ENCODE results near the gene KCNT1.

The KCNT1 gene

GRCh38 chr9:135815830-135816650 lies 114.1 kb downstream of the KCNT1 start:
- DNase-seq (ENCODE audit: extremely low read depth in 1 of 2, low read depth in 1 of 2): no peak

DNA sequence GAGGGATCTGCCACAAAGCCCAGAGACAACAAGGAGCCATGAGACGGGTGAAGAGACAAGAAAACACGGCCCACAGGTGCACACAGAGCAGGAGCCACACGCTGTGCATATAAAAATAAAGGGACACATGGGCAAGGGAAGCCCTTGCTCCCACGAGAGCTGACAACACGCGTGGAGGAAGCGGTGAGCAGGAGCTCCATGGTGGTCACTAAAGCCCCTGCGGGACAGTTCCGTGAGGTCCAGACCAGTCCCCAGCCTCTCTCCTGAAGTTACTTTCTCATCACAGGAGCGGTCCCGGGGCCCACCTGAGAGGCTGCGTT lies 114.6 kb downstream of the KCNT1 start:
- no peak for DNase-seq (ENCODE audit: extremely low read depth in 1 of 2, low read depth in 1 of 2)

- no peak for DNase-seq (ENCODE audit: extremely low read depth in 1 of 2, low read depth in 1 of 2)
Measured at GRCh38 chr9:135817951-135818717, 116.1 kb downstream of the KCNT1 start.

DNA sequence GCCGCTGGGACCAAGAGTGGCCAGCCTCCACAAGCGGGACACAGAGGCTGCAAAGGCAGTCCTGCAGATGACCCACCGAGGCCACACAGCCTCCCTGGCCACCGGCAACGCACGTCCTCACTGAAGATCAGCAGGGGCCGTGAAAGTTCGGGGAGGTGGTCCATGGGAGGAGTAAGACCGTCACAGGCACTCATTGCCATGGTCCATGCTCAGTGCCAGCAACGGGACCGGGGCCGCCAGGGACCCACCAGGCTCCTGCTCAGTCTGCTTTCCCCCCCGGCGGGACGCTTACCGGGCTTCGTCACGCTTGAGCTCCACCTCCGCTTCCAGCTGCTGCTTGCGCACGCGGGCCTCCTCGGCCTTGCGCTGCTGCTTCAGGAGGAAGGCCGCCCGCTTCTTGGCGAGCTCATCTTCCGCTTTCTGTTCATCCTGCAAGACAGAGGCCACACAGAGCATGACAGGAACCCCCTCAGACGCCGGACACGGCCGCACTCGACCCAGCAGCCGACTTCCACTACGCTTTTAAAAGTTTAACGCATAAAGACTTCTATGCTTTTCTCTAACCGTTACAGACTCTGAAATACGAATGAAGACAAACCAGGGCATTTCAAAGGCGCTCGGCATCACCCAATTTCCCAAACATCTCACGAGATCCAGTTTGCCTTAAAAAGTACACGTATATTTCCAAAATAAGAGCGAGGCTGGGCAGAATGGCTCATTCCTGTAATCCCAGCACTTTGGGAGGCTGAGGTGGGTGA lies 116.9 kb downstream of the KCNT1 start:
- no peak for DNase-seq (ENCODE audit: extremely low read depth in 1 of 2, low read depth in 1 of 2)

DNA sequence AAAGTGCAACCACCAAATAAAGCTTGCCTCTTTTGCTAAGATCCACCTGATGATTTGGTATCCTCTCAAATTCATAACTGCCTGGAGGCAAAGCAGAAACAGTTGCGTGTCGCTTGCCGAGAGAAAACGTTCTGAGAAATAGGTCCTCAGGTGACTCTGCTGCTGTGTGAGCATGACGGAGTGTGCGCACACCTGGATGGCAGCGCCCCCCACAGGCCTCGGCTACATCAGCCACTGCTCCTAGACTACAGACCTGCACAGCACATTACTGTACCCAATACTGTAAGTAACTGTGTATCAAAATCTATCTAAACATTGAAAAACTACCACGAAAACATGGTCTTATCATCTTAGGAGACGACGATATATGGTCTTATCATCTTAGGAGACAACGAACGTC lies 117.9 kb downstream of the KCNT1 start:
- DNase-seq (ENCODE audit: extremely low read depth in 1 of 2, low read depth in 1 of 2): no peak

- no peak for DNase-seq (ENCODE audit: extremely low read depth in 1 of 2, low read depth in 1 of 2)
Measured at GRCh38 chr9:135820661-135821060, 118.7 kb downstream of the KCNT1 start.

DNA sequence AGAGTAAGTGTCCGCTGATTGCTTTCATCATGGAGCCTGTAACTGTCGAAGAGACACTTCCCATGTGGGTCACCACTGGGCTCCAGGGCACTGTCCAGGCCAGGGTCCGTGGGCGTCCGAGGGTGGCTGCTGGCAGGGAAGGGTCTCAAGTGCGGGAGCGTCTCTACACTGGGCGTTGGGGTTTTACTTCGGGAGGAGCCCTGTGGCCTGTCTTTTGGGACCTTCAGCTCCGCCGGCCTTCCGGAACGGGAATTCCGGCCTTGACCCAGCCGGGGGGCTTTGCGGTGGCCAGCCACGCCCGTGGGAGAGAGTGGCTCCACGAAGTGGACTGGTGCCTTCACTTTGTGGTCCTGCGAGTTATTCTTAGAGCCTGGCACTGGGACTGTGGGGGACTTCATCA lies 119.1 kb downstream of the KCNT1 start:
- no peak for DNase-seq (ENCODE audit: extremely low read depth in 1 of 2, low read depth in 1 of 2)

GRCh38 chr9:135821733-135822373 lies 119.9 kb downstream of the KCNT1 start:
- no peak for DNase-seq (ENCODE audit: extremely low read depth in 1 of 2, low read depth in 1 of 2)

- DNase-seq (ENCODE audit: extremely low read depth in 1 of 2, low read depth in 1 of 2): no peak
Measured at GRCh38 chr9:135822374-135822755, 120.4 kb downstream of the KCNT1 start.

DNA sequence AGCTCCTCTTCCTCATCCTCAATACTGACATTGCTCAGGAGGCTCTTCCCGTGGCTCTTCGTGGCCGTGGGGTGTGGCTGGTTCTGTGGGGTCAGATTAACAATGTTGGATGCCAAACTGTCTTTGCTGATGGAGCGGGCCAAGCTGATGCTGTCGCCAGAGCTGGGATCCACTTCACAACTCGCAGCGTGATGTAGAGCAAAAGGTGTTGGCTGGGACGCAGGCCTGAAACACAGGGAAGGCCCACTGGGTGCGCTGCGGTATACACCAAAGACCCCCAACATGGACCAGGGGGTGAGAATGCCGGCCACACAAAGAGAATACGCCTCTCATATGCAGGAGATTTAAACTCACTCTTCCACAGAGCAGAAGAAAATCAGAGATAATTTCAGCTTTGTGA lies 121.1 kb downstream of the KCNT1 start:
- DNase-seq (ENCODE audit: extremely low read depth in 1 of 2, low read depth in 1 of 2): no peak

DNA sequence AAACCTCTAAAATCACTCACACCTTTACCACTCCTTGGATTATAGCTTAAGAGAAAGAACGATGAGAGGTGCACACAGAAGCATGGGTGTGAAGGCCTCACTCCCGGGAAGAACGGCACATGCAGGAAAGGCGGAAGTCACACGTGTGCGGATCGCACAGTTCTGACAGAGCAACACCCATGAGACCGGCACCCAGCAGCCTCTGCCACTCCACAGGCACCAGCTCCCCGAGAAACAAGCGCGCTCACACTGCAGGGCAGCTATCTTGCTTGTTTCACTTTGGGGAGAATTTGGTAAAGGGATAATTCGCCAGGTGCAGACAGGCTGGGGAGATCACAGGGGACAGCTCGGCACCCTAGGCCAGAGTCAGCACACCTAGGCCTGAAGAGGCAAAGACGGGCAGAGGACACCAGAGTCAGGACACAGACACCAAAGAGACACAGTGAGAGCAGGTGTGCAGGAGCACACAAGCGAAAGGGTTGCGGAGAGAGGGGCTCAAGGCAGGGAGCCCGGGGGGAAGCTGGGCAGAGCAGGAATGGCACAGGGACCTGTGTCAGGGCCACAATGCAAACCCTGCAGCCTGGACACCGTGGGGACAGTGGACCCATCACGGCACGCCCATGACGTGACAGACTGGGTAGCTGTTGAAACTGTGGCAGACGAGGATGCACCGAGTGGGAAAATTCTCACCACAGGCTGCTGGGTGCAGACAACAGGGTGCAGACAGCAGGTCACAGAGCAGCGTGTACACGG lies 123.6 kb downstream of the KCNT1 start:
- DNase-seq (ENCODE audit: extremely low read depth in 1 of 2, low read depth in 1 of 2): no peak

GRCh38 chr9:135826188-135826545 lies 124.2 kb downstream of the KCNT1 start:
- no peak for DNase-seq (ENCODE audit: extremely low read depth in 1 of 2, low read depth in 1 of 2)

- no peak for DNase-seq (ENCODE audit: extremely low read depth in 1 of 2, low read depth in 1 of 2)
Measured at GRCh38 chr9:135827301-135827700, 125.3 kb downstream of the KCNT1 start.

DNA sequence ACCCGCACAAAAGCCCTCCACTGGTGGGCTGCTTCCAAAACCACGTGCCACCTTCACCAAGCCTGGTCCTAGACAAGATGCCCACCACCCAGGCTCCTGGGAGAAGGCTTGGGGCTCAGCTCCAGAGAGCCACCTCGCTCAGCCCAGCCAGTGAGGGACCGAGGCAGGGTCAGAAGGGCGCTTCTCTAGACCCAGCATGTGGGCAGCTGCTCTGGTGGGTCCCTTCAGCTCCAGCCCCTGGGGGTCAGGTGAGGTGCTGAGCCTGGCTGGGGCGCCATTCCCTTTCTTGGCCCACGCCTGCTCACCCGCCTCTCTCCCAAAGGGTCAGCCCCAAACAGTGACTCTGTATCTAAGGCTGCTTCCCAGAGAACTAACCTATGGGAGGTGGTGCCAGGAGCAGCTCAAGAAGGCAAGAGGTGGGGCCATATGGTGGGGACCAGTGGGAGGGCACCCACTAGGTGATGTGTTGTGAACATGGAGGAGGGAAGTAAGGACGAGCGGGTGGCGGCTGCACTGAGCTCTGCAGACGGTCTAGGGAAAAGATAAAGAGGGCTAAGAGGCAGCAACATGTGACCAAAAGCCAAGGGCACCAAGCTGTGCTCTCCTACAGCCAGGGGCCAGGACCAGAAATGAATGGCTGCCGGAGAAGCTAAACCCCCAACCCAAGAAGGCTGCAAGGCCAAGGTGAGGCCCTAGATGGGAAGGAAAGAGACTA lies 126.0 kb downstream of the KCNT1 start:
- no peak for DNase-seq (ENCODE audit: extremely low read depth in 1 of 2, low read depth in 1 of 2)

GRCh38 chr9:135828656-135829055 lies 126.7 kb downstream of the KCNT1 start:
- no peak for DNase-seq (ENCODE audit: extremely low read depth in 1 of 2, low read depth in 1 of 2)

GRCh38 chr9:135830496-135830895 lies 128.5 kb downstream of the KCNT1 start:
- DNase-seq (ENCODE audit: extremely low read depth in 1 of 2, low read depth in 1 of 2): no peak

DNA sequence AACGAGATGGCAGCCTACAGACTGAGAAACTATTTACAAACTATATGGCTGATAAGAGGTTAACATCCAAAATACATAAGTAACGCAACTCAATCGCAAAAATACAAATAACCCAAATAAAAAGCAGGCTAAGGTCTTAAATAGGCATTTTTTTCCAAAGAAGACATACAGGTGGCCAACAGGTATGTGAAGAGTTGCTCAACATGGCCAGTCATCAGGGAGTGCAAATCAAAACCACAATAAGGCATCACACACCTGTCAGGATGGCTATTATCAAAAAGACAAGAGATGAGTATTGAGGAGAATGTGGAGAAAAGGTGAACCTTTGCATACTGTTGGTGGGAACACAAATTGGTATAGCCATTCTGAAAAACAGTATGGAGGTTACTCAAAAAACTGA lies 131.9 kb downstream of the KCNT1 start:
- no peak for DNase-seq (ENCODE audit: extremely low read depth in 1 of 2, low read depth in 1 of 2)

DNA sequence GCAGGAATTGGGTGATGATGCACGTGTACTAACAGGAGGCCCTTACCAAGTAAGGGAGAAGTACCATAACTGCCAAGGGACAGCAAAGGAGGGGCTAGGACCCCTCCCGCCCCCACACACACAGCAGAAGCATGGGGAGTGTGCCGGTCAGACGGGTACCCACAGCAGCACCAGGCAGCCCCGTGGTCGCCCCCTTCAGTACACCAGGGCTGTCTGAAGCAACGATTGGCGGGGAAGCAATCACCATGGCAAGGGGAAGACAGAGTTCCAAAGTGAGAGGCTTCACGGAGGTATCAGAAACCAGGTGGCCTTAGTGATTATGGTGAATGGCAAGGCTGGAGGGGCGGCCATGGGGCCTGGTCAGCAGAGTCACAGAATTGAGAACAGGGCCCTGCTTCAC lies 133.1 kb downstream of the KCNT1 start:
- no peak for DNase-seq (ENCODE audit: extremely low read depth in 1 of 2, low read depth in 1 of 2)

DNA sequence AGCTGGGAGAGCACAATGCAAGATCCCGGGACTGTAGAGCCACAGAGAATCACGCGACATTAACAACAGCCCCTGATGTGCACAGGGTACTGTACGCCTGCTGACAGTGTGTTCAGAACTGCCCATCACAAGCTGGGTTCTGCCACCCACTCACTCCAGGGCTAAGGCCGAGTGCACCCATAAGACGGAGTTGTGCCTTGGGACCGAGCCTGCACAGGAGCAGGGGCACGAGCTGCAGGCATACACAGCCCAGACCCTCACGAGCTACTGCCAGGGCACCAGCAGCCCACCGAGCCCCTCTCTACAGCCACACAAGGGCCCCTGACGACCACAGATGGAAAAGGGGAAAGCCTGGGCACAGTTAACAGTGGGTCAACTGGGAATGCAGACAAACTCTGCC lies 137.5 kb downstream of the KCNT1 start:
- DNase-seq (ENCODE audit: extremely low read depth in 1 of 2, low read depth in 1 of 2): no peak

- no peak for DNase-seq (ENCODE audit: extremely low read depth in 1 of 2, low read depth in 1 of 2)
Measured at GRCh38 chr9:135840107-135840506, 138.1 kb downstream of the KCNT1 start.

Data from activated CD8-positive, alpha-beta memory T cell treated with anti-CD3 and anti-CD28 coated beads for 1 hour (primary cell).